Activated B cell treated with CpG ODN at 0.5 μM for 24 hours (primary cell): ENCODE results near the gene C22orf31. TPM values are rescaled to one million over a fixed set of nuclear protein-coding genes. Genes with fewer than 3 reads are reported as not detected.

Source experiments
- ATAC-seq: fragments of 200-7000 bp; cut with Tn5 transposase; one replicate; pipeline ENCODE4 v1.10.0; 2021; ENCODE audit warnings: low read depth, mild to moderate bottlenecking, moderate library complexity
- CTCF ChIA-PET: fragments of 350-600 bp; sonication (Branson Sonifier 250); formaldehyde crosslinking; loops from one replicate; lab custom pipeline; 2021; ENCODE audit warnings: antibody characterized with exemption; lab: Charles Lee
- POLR2A ChIA-PET: fragments of 350-600 bp; sonication (Branson Sonifier 250); formaldehyde crosslinking; loops from one replicate; lab custom pipeline; 2021; ENCODE audit warnings: antibody characterized with exemption; lab: Charles Lee
- DNase-seq: peaks from one replicate; pipeline ENCODE4 v3.0.0; 2022
- H3K27ac Mint-ChIP-seq: one replicate; pipeline ENCODE4 v1.8.0; 2020; ENCODE audit warnings: mixed read lengths
- H3K27me3 Mint-ChIP-seq: one replicate; pipeline ENCODE4 v1.8.0; 2021; ENCODE audit warnings: mixed read lengths
- H3K36me3 Mint-ChIP-seq: one replicate; pipeline ENCODE4 v1.8.0; 2021; ENCODE audit warnings: low read depth, mixed read lengths
- H3K4me1 Mint-ChIP-seq: one replicate; pipeline ENCODE4 v1.8.0; 2021; ENCODE audit warnings: mixed read lengths
- H3K4me3 Mint-ChIP-seq: one replicate; pipeline ENCODE4 v1.8.0; 2020; ENCODE audit warnings: mild to moderate bottlenecking, mixed read lengths
- H3K9me3 Mint-ChIP-seq: one replicate; pipeline ENCODE4 v1.8.0; 2020; ENCODE audit warnings: mixed read lengths
- CTCF ChIP-seq: fragments of 200-600 bp; IDR thresholded peaks from one replicate; pipeline ENCODE4 v1.8.0; 2022; ENCODE audit warnings: antibody characterized with exemption, mild to moderate bottlenecking
- intact Hi-C: fragments of 100-400 bp; cut with micrococcal nuclease; formaldehyde crosslinking; loops from one replicate; pipeline ENCODE4 v1.15.1; 2024
- total RNA-seq: library from RNA; stranded (reverse); gene quantifications from 2 replicates; pipeline ENCODE4 v1.2.3, GENCODE V29; 2022

C22orf31 gene
- total RNA-seq, 1 donor from 2014 or later: not detected

GRCh38 chr22:29069463-29069862 is 7.8 kb upstream of the C22orf31 start:
- intact Hi-C loops: no loop called here
- H3K4me1 Mint-ChIP-seq: peaks cover 33% of the 10 kb centered on the region
- ChIA-PET POLR2A (no interaction called here), CTCF (no interaction called here)
- no peak for TF ChIP-seq CTCF
- no peak for DNase-seq
- ATAC-seq: no peak
- H3K4me3 Mint-ChIP-seq: no peak overlapping the region
- no peak overlapping the region for H3K27ac Mint-ChIP-seq
- no peaks in the 10 kb centered on the region for H3K9me3 Mint-ChIP-seq
- H3K36me3 Mint-ChIP-seq: no peaks in the 10 kb centered on the region
- peaks cover 40% of the 10 kb centered on the region for H3K27me3 Mint-ChIP-seq

- DNase-seq (no peak), ATAC-seq (no peak)
- ChIA-PET CTCF (no interaction called here), POLR2A (no interaction called here)
- H3K36me3 Mint-ChIP-seq: no peaks in the 10 kb centered on the region
- H3K27ac Mint-ChIP-seq: no peak overlapping the region
- TF ChIP-seq CTCF: no peak
- intact Hi-C loops: no loop called here
- peaks cover 8% of the 10 kb centered on the region for H3K4me1 Mint-ChIP-seq
- H3K9me3 Mint-ChIP-seq: no peaks in the 10 kb centered on the region
- H3K4me3 Mint-ChIP-seq: no peak overlapping the region
- peaks cover 41% of the 10 kb centered on the region for H3K27me3 Mint-ChIP-seq
Observed at GRCh38 chr22:29065468-29066190, 4.0 kb upstream of the C22orf31 start.

GRCh38 chr22:29062286-29062821 is 723 bp upstream of the C22orf31 start:
- H3K27me3 Mint-ChIP-seq: peaks cover 40% of the 10 kb centered on the region
- H3K36me3 Mint-ChIP-seq: no peaks in the 10 kb centered on the region
- TF ChIP-seq CTCF: no peak
- no peaks in the 10 kb centered on the region for H3K9me3 Mint-ChIP-seq
- DNase-seq (no peak), ATAC-seq (no peak)
- peaks cover 8% of the 10 kb centered on the region for H3K4me1 Mint-ChIP-seq
- no peak overlapping the region for H3K4me3 Mint-ChIP-seq
- intact Hi-C loops: no loop called here
- POLR2A ChIA-PET: no interaction called here
- no peak overlapping the region for H3K27ac Mint-ChIP-seq
- CTCF ChIA-PET: no interaction called here

GRCh38 chr22:29060931-29061330 is 700 bp downstream of the C22orf31 start:
- no peak for ATAC-seq
- no peak overlapping the region for H3K4me3 Mint-ChIP-seq
- peaks cover 3% of the 10 kb centered on the region for H3K4me1 Mint-ChIP-seq
- no peaks in the 10 kb centered on the region for H3K36me3 Mint-ChIP-seq
- H3K9me3 Mint-ChIP-seq: no peaks in the 10 kb centered on the region
- H3K27ac Mint-ChIP-seq: no peak overlapping the region
- peaks cover 38% of the 10 kb centered on the region for H3K27me3 Mint-ChIP-seq
- no peak for TF ChIP-seq CTCF
- CTCF ChIA-PET: interaction anchor here (0.6 kb wide), 1 partner anchor 185 kb away, joined by 3 read pairs; no protein-coding TSS in a partner anchor
- no peak for DNase-seq
- POLR2A ChIA-PET: no interaction called here
- intact Hi-C loops: no loop called here

- Mint-ChIP-seq H3K4me1 (no peaks in the 10 kb centered on the region), H3K4me3 (no peak overlapping the region), H3K9me3 (no peaks in the 10 kb centered on the region), H3K36me3 (no peaks in the 10 kb centered on the region), H3K27me3 (peaks cover 41% of the 10 kb centered on the region), H3K27ac (no peak overlapping the region)
- ChIA-PET CTCF (no interaction called here), POLR2A (no interaction called here)
- TF ChIP-seq CTCF: no peak
- no peak for DNase-seq
- intact Hi-C loops: no loop called here
- no peak for ATAC-seq
Observed at GRCh38 chr22:29060251-29060869, 1.3 kb downstream of the C22orf31 start.
